ENCODE measurements around the gene EVI5.
"Not testable (repeated sequence)": the region's sequence is repeated elsewhere in the genome, so short reads cannot be mapped to it uniquely, and the experiment has no call there.

Gene EVI5

GRCh38 chr1:92747735-92748134 is 37.2 kb downstream of the EVI5 start:
- DNase-seq: no peak

GRCh38 chr1:92746255-92746654 is 38.7 kb downstream of the EVI5 start:
- DNase-seq: not testable (repeated sequence)

GRCh38 chr1:92743221-92743620 is 41.7 kb downstream of the EVI5 start:
- DNase-seq: no peak

GRCh38 chr1:92739669-92740524 is 45.0 kb downstream of the EVI5 start:
- no peak for DNase-seq

GRCh38 chr1:92736395-92736794 is 48.5 kb downstream of the EVI5 start:
- no peak for DNase-seq

GRCh38 chr1:92730476-92730875 is 54.4 kb downstream of the EVI5 start:
- DNase-seq: no peak

GRCh38 chr1:92728697-92729096 is 56.2 kb downstream of the EVI5 start:
- DNase-seq: no peak

GRCh38 chr1:92723713-92724112 is 61.2 kb downstream of the EVI5 start:
- not testable (repeated sequence) for DNase-seq

GRCh38 chr1:92721886-92722285 is 63.0 kb downstream of the EVI5 start:
- no peak for DNase-seq

GRCh38 chr1:92721157-92721556 is 63.8 kb downstream of the EVI5 start:
- not testable (repeated sequence) for DNase-seq

- not testable (repeated sequence) for DNase-seq
These were observed 69.4 kb downstream of the EVI5 start for GRCh38 chr1:92715476-92715951.

- DNase-seq: no peak
These were observed 71.0 kb downstream of the EVI5 start for GRCh38 chr1:92713939-92714338.

GRCh38 chr1:92711473-92712165 is 73.3 kb downstream of the EVI5 start:
- no peak for DNase-seq

GRCh38 chr1:92709738-92710137 is 75.2 kb downstream of the EVI5 start:
- DNase-seq: no peak

GRCh38 chr1:92708368-92708950 is 76.4 kb downstream of the EVI5 start:
- no peak for DNase-seq

- DNase-seq: no peak
These were observed 77.2 kb downstream of the EVI5 start for GRCh38 chr1:92707709-92708108.

GRCh38 chr1:92707292-92707691 is 77.6 kb downstream of the EVI5 start:
- no peak for DNase-seq

- no peak for DNase-seq
These were observed 79.5 kb downstream of the EVI5 start for GRCh38 chr1:92705446-92705845.

GRCh38 chr1:92701147-92701546 is 83.8 kb downstream of the EVI5 start:
- DNase-seq: no peak

- DNase-seq: no peak
These were observed 86.0 kb downstream of the EVI5 start for GRCh38 chr1:92698932-92699331.

- no peak for DNase-seq
These were observed 89.8 kb downstream of the EVI5 start for GRCh38 chr1:92695104-92695503.

GRCh38 chr1:92691925-92692324 is 93.0 kb downstream of the EVI5 start:
- no peak for DNase-seq

GRCh38 chr1:92690212-92690906 is 94.5 kb downstream of the EVI5 start:
- DNase-seq: no peak

Data from stimulated activated CD8-positive, alpha-beta memory T cell treated with anti-CD3 and anti-CD28 coated beads, Interleukin-4, amount 100 ng/mL, for 48 hours (primary cell).